Esophagus squamous epithelium (tissue), 5 donors: ENCODE results near the gene PDLIM5. TPM values are rescaled to one million over a fixed set of nuclear protein-coding genes. Genes with fewer than 3 reads are reported as not detected.

Source experiments
- DNase-seq: peaks from one replicate; lab custom pipeline; 2025; lab: John Stamatoyannopoulos, UW
- H3K27ac ChIP-seq, 4 donors: fragments of 200-600 bp; sonication (generic); one replicate each; pipeline ENCODE4 v1.5.1; 2016 to 2019; ENCODE audit warnings: mild to moderate bottlenecking in 1 of 4
- H3K27me3 ChIP-seq, 4 donors: fragments of 200-600 bp; sonication (generic); 1 replicate in 3 of 4; 2 replicates in 1 of 4; pipeline versions ENCODE4 v1.5.1 to v1.6.0; 2017 to 2021; ENCODE audit warnings: antibody characterized with exemption in 1 of 4
- H3K36me3 ChIP-seq, 3 donors: fragments of 200-600 bp; sonication (generic); one replicate each; pipeline ENCODE4 v1.5.1; 2016 to 2019
- H3K4me1 ChIP-seq, 3 donors: fragments of 200-600 bp; sonication (generic); one replicate each; pipeline ENCODE4 v1.5.1; 2017 to 2019
- H3K4me3 ChIP-seq, 4 donors: fragments of 200-600 bp; sonication (generic); 1 replicate in 3 of 4; 2 replicates in 1 of 4; pipeline ENCODE4 v1.5.1; 2016 to 2019; ENCODE audit warnings: mild to moderate bottlenecking in 2 of 4, moderate library complexity in 1 of 4
- H3K9me3 ChIP-seq, 3 donors: fragments of 200-600 bp; sonication (generic); one replicate each; pipeline ENCODE4 v1.5.1; 2016 to 2019
- CTCF ChIP-seq, 6 experiments: fragments of 450-650 bp in 4 of 6; fragments of 200-600 bp in 2 of 6; sonication (generic) in 2 of 6; IDR thresholded peaks; one replicate each; pipeline ENCODE4 v1.5.1; 2016 to 2019; ENCODE audit warnings: antibody characterized with exemption in 6 of 6, mild to moderate bottlenecking in 4 of 6, moderate library complexity in 4 of 6
- POLR2A ChIP-seq, 4 donors: fragments of 450-650 bp; IDR thresholded peaks; one replicate each; pipeline ENCODE4 v1.6.1; 2017; ENCODE audit warnings: antibody characterized with exemption in 4 of 4, mild to moderate bottlenecking in 4 of 4, moderate library complexity in 3 of 4
- WGBS, 2 donors: methylation state at CpG; one replicate each; pipeline ENCODE4 v1.1.5; 2018; 5-methylcytosine and 5-hydroxymethylcytosine counted together
- intact Hi-C: fragments of 100-400 bp; cut with DNase I; formaldehyde crosslinking; loops from one replicate; pipeline ENCODE4 v1.15.0; 2022
- total RNA-seq, 4 donors: library from RNA; depleted of rRNA; stranded (reverse); fragments of >200 nt; gene quantifications; one replicate each; pipeline ENCODE4 v1.1.0, GENCODE V29; 2016
- donor health status: DM: yes; HTN: yes; CAD: no.

Gene PDLIM5
- total RNA-seq, 4 donors from 2014 or later, result 57.0 to 204 (median 157) TPM

- Histone ChIP-seq H3K9me3 (no peaks in the 10 kb centered on the region), H3K4me1 (peaks cover 0 to 74% (median 13%) of the 10 kb centered on the region in 3 donors), H3K27me3 (no peaks in the 10 kb centered on the region), H3K27ac (peak overlapping the region in 3 of 4 donors; percentile 5 to 25 (median 9)), H3K36me3 (peaks cover 0 to 25% (median 0%) of the 10 kb centered on the region in 3 donors), H3K4me3 (no peak overlapping the region)
- DNase-seq, result no peak
- 84 to 95% methylated on average over 3 of the region's 3 CpGs for whole genome bisulfite sequencing, 2 donors
- intact Hi-C loops, result no loop called here
- TF ChIP-seq CTCF (IDR thresholded peaks at IDR 0.05) (no peak), POLR2A (IDR thresholded peaks at IDR 0.05) (no peak)
These were observed 76.0 kb downstream of the PDLIM5 start for GRCh38 chr4:94527556-94528233.

- H3K4me3 ChIP-seq, result no peak overlapping the region
- peaks cover 0 to 74% (median 11%) of the 10 kb centered on the region in 3 donors for H3K4me1 ChIP-seq
- 81 to 91% methylated on average over 8 of the region's 8 CpGs for WGBS, 2 donors
- no peak overlapping the region for H3K27ac ChIP-seq
- intact Hi-C loops, result no loop called here
- H3K27me3 ChIP-seq, result no peaks in the 10 kb centered on the region
- H3K36me3 ChIP-seq, result peaks cover 0 to 24% (median 0%) of the 10 kb centered on the region in 3 donors
- DNase-seq, result no peak
- no peaks in the 10 kb centered on the region for H3K9me3 ChIP-seq
- no peak for TF ChIP-seq POLR2A (IDR thresholded peaks at IDR 0.05)
- no peak for TF ChIP-seq CTCF (IDR thresholded peaks at IDR 0.05)
These were observed 77.2 kb downstream of the PDLIM5 start for GRCh38 chr4:94528792-94529451.

DNA sequence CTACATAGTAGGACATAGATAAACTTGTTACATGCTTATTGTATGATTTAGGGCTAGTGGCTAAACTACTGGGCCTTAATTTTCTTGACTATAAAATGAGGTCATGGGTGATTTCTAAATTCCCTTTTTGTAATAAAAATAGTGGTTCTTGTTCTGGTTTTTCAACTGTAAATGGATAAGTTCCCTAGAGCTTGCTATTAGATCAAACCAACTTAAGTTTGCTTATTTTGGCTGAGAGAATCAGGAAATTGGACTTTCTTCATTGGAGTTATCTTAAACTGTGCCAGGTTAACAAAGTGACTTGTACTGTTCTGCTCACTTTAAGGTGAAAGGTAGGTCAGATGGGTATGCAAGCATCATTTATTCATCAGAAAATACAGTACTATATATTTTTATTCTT lies 78.3 kb downstream of the PDLIM5 start:
- peaks cover 8 to 79% (median 18%) of the 10 kb centered on the region in 3 donors for H3K4me1 ChIP-seq
- no peaks in the 10 kb centered on the region for H3K27me3 ChIP-seq
- H3K36me3 ChIP-seq, result peaks cover 0 to 15% (median 0%) of the 10 kb centered on the region in 3 donors
- no peaks in the 10 kb centered on the region for H3K9me3 ChIP-seq
- intact Hi-C loops, result no loop called here
- no peak for DNase-seq
- H3K4me3 ChIP-seq, result no peak overlapping the region
- TF ChIP-seq CTCF (IDR thresholded peaks at IDR 0.05) (no peak), POLR2A (IDR thresholded peaks at IDR 0.05) (no peak)
- no peak overlapping the region for H3K27ac ChIP-seq

- DNase-seq, result no peak
- H3K27me3 ChIP-seq, result no peaks in the 10 kb centered on the region
- H3K9me3 ChIP-seq, result no peaks in the 10 kb centered on the region
- H3K36me3 ChIP-seq, result peaks cover 0 to 12% (median 0%) of the 10 kb centered on the region in 3 donors
- peaks cover 12 to 79% (median 34%) of the 10 kb centered on the region in 3 donors for H3K4me1 ChIP-seq
- no peak for TF ChIP-seq CTCF (IDR thresholded peaks at IDR 0.05)
- TF ChIP-seq POLR2A (IDR thresholded peaks at IDR 0.05), result no peak
- H3K4me3 ChIP-seq, result no peak overlapping the region
- 61 to 76% methylated on average over 9 of the region's 9 CpGs for WGBS, 2 donors
- peak overlapping the region; percentile 34 to 85 (median 72) for H3K27ac ChIP-seq
- intact Hi-C loops, result no loop called here
These were observed 80.4 kb downstream of the PDLIM5 start for GRCh38 chr4:94531991-94532789.
